Loucy (cell line): ENCODE data around the gene MARCO.

Source experiments
- H2AFZ ChIP-seq: fragments of 200-600 bp; sonication (generic); 2 replicates; pipeline ENCODE4 v1.6.0; 2016; ENCODE audit warnings: antibody characterized with exemption, mild to moderate bottlenecking, low read length, moderate library complexity
- H3F3A ChIP-seq: fragments of 200-600 bp; 2 replicates; pipeline ENCODE4 v1.6.0; 2016; ENCODE audit warnings: antibody characterized with exemption, low read depth, mild to moderate bottlenecking
- H3K27me3 ChIP-seq: fragments of 200-600 bp; sonication (generic); 2 replicates; pipeline ENCODE4 v1.6.1; 2014; ENCODE audit warnings: low read length, mild to moderate bottlenecking; ENCODE audit not compliant: insufficient read depth, poor library complexity, severe bottlenecking
- H3K36me3 ChIP-seq: fragments of 200-600 bp; sonication (generic); 2 replicates; pipeline ENCODE4 v1.6.1; 2016; ENCODE audit warnings: low read length; ENCODE audit not compliant: insufficient read depth
- H3K4me1 ChIP-seq: fragments of 200-600 bp; sonication (generic); 2 replicates; pipeline ENCODE4 v1.5.1; 2014; ENCODE audit warnings: low read length, mild to moderate bottlenecking; ENCODE audit not compliant: insufficient read depth, poor library complexity, severe bottlenecking
- H3K4me2 ChIP-seq: fragments of 200-600 bp; sonication (generic); 2 replicates; pipeline ENCODE4 v1.6.0; 2014; ENCODE audit warnings: antibody characterized with exemption, low read length, low read depth, mild to moderate bottlenecking; ENCODE audit not compliant: poor library complexity, severe bottlenecking
- H3K4me3 ChIP-seq: fragments of 200-600 bp; sonication (generic); 2 replicates; pipeline ENCODE4 v1.5.1; 2014; ENCODE audit warnings: low read length, mild to moderate bottlenecking, mixed read lengths; ENCODE audit not compliant: poor library complexity, severe bottlenecking
- H3K79me2 ChIP-seq: fragments of 200-600 bp; sonication (generic); 2 replicates; pipeline ENCODE4 v1.6.1; 2014; ENCODE audit warnings: low read length; ENCODE audit not compliant: insufficient read depth
- H3K9ac ChIP-seq: fragments of 200-600 bp; sonication (generic); 2 replicates; pipeline ENCODE4 v1.6.0; 2014; ENCODE audit warnings: mild to moderate bottlenecking, low read depth, low read length, moderate library complexity; ENCODE audit not compliant: poor library complexity, severe bottlenecking
- H3K9me2 ChIP-seq: fragments of 200-600 bp; sonication (generic); replicated peaks from 2 replicates; pipeline ENCODE4 v1.6.1; 2016; ENCODE audit warnings: low read depth, low read length, mixed read lengths
- H3K9me3 ChIP-seq: fragments of 200-600 bp; sonication (generic); 2 replicates; pipeline ENCODE4 v1.6.1; 2014; ENCODE audit warnings: mild to moderate bottlenecking, antibody characterized with exemption, low read length, low read depth; ENCODE audit not compliant: insufficient read depth
- H4K20me1 ChIP-seq: fragments of 200-600 bp; sonication (generic); 2 replicates; pipeline ENCODE4 v1.6.0; 2014; ENCODE audit warnings: antibody characterized with exemption, low read length, mild to moderate bottlenecking; ENCODE audit not compliant: insufficient read depth, poor library complexity, severe bottlenecking
- EZH2phosphoT487 ChIP-seq: fragments of 200-600 bp; IDR thresholded peaks from 2 replicates; pipeline ENCODE4 v1.6.1; 2018; ENCODE audit warnings: antibody characterized with exemption, mild to moderate bottlenecking, moderate library complexity, borderline replicate concordance
- TF ChIP-seq, protein P1 (sequence below): fragments of 200-600 bp; sonication (generic); conservative IDR thresholded peaks from 2 replicates; pipeline ENCODE4 v1.5.1; 2014; ENCODE audit warnings: mild to moderate bottlenecking, antibody characterized with exemption, low read length

The MARCO gene

GRCh38 chr2:118968042-118968441, 26.0 kb downstream of the MARCO start:
- Histone ChIP-seq H3K4me1 (no peaks in the 10 kb centered on the region), H3K36me3 (no peaks in the 10 kb centered on the region), H3K27me3 (no peaks in the 10 kb centered on the region), H3K79me2 (no peaks in the 10 kb centered on the region), H3K9me2 (no peaks in the 10 kb centered on the region), H3K4me2 (no peak overlapping the region), H3K9me3 (no peaks in the 10 kb centered on the region), H3K9ac (no peak overlapping the region), H3K4me3 (no peak overlapping the region), H3F3A (no peaks in the 10 kb centered on the region), H2AFZ (no peak overlapping the region), H4K20me1 (no peaks in the 10 kb centered on the region)
- no peak for TF ChIP-seq EZH2phosphoT487
- TF ChIP-seq, protein P1, sequence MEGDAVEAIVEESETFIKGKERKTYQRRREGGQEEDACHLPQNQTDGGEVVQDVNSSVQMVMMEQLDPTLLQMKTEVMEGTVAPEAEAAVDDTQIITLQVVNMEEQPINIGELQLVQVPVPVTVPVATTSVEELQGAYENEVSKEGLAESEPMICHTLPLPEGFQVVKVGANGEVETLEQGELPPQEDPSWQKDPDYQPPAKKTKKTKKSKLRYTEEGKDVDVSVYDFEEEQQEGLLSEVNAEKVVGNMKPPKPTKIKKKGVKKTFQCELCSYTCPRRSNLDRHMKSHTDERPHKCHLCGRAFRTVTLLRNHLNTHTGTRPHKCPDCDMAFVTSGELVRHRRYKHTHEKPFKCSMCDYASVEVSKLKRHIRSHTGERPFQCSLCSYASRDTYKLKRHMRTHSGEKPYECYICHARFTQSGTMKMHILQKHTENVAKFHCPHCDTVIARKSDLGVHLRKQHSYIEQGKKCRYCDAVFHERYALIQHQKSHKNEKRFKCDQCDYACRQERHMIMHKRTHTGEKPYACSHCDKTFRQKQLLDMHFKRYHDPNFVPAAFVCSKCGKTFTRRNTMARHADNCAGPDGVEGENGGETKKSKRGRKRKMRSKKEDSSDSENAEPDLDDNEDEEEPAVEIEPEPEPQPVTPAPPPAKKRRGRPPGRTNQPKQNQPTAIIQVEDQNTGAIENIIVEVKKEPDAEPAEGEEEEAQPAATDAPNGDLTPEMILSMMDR = no peak

DNA sequence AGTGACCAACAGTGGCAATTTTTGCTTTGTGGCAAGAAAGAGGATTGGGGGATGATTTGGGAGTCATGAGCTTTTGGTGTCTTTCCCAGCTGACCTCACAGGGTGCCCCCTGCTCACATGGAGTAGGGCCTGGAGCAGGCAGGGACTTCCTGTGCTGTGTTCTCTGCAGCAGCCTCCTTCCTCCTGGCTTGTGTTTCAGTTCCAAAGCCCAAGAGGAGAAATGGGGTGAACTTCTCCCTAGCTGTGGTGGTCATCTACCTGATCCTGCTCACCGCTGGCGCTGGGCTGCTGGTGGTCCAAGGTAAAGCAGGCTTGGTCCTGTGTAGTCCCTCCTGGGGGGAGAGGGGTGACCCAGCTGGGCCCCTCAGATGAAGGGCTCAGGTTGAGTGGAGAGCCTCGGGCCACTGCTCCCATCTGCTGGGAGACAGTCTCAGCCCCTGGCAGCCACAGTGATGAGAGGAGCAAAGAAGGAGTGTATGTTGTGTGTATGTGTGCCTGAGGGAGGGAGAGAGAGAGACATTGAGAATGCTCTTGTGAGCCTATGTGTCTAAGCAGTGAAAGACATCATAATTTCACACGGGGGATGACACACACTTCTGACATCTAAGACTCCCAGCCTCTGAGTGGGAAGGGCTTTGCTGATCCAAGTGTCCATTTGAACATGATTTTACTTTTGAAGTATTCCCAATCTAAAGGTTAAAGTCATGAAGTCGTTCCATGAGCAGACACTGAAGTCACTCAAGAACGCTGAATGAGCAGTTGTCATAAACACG, 27.2 kb downstream of the MARCO start:
- Histone ChIP-seq H3K79me2 (no peaks in the 10 kb centered on the region), H3K4me1 (no peaks in the 10 kb centered on the region), H4K20me1 (no peaks in the 10 kb centered on the region), H3K9ac (no peak overlapping the region), H3K27me3 (no peaks in the 10 kb centered on the region), H3K9me3 (no peaks in the 10 kb centered on the region), H3K36me3 (no peaks in the 10 kb centered on the region), H2AFZ (no peak overlapping the region), H3F3A (no peaks in the 10 kb centered on the region), H3K9me2 (no peaks in the 10 kb centered on the region), H3K4me2 (no peak overlapping the region), H3K4me3 (no peak overlapping the region)
- TF ChIP-seq, protein P1 = no peak
- TF ChIP-seq EZH2phosphoT487 = no peak

DNA sequence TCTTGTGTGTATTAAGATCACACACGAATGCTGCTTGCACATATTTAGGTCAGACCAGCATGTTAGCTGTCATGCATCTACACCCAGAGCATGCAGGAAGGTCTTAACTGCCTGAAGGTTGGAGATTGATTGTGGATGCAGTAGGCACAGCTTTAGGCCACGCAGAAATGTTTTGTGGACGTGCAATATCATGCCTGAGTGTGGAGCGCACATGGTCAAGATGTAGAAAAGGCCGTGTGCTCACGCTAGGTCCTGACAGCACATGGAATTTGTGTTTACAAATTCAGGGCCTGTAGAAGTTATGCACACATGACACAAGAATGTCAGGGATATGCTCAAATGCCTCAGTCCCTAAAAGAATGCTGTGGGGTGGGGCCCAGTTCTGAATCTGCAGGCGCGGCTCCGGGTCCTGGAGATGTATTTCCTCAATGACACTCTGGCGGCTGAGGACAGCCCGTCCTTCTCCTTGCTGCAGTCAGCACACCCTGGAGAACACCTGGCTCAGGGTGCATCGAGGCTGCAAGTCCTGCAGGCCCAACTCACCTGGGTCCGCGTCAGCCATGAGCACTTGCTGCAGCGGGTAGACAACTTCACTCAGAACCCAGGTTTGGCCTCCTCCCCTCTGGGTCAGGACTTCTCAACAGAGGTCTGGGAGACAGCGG, 27.9 kb downstream of the MARCO start:
- Histone ChIP-seq H2AFZ (no peak overlapping the region), H3K36me3 (no peaks in the 10 kb centered on the region)

More for the DNA sequence above, 27.9 kb downstream of the MARCO start:
- Histone ChIP-seq H3K9ac (no peak overlapping the region), H3K9me3 (no peaks in the 10 kb centered on the region), H3K4me1 (no peaks in the 10 kb centered on the region), H3K4me2 (no peak overlapping the region), H4K20me1 (no peaks in the 10 kb centered on the region), H3K79me2 (no peaks in the 10 kb centered on the region), H3F3A (no peaks in the 10 kb centered on the region), H3K27me3 (no peaks in the 10 kb centered on the region), H3K4me3 (no peak overlapping the region), H3K9me2 (no peaks in the 10 kb centered on the region)
- TF ChIP-seq, protein P1 = no peak
- TF ChIP-seq EZH2phosphoT487 = no peak
